ENCODE results near the gene HOXC13. TPM values are rescaled to one million over a fixed set of nuclear protein-coding genes. Genes with fewer than 3 reads are reported as not detected.

HOXC13 gene
- total RNA-seq, 2 donors from 2014 or later = 0.34 to 1.2 TPM

DNA sequence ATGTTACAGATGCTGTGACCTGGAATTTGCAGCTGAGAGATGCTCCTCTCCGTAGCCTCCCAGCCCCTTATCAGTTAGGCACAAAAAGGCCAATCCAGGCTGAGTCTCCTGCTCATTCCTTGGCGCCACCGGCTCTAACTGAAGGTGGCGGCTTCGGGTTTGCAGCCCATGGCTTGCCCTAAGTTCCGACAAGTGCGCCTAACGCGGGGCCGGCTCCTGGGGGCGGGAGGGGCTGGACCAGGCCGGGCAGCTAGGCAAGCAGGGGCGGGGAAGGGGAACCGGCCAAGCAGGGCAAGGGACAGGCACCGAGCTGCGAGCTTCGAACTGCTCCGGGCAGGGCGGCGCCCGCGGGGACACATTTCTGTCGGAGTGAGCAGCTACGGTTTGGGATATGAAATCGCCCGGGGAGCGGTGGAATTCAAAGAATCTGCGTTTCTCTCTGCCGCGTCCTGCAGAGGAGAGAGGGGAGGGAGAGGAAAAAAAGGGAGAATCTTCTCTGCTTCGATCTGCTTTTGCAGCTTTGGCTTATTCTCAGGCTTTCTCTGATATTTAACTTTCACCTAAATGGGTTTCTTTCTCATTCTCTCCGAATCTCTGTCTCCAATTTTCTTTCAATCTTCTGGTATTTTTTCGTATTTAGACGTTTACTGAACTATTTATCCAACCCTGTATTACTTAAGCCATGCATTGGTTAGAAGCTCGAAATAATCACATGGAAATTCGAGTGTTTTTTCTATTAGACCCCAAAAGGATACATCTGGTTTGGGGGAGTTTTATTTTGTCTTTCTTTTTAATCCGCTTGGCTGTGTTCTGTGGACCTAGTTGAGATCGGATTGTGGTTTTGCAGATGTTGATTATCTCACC, 14.5 kb downstream of the HOXC13 start:
- no peaks in the 10 kb centered on the region for H3K4me1 ChIP-seq (replicated peaks)
- no peak for TF ChIP-seq POLR2A (IDR thresholded peaks at IDR 0.05)
- TF ChIP-seq, protein P1, sequence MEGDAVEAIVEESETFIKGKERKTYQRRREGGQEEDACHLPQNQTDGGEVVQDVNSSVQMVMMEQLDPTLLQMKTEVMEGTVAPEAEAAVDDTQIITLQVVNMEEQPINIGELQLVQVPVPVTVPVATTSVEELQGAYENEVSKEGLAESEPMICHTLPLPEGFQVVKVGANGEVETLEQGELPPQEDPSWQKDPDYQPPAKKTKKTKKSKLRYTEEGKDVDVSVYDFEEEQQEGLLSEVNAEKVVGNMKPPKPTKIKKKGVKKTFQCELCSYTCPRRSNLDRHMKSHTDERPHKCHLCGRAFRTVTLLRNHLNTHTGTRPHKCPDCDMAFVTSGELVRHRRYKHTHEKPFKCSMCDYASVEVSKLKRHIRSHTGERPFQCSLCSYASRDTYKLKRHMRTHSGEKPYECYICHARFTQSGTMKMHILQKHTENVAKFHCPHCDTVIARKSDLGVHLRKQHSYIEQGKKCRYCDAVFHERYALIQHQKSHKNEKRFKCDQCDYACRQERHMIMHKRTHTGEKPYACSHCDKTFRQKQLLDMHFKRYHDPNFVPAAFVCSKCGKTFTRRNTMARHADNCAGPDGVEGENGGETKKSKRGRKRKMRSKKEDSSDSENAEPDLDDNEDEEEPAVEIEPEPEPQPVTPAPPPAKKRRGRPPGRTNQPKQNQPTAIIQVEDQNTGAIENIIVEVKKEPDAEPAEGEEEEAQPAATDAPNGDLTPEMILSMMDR (IDR thresholded peaks at IDR 0.05) = no peak
- TF ChIP-seq POLR2AphosphoS5 (IDR thresholded peaks at IDR 0.05) = no peak
- intact Hi-C loops (cut with DNase I) = no loop called here
- no peak for DNase-seq (ENCODE audit: low spot score)
- 10% methylated on average over 38 of the region's 38 CpGs for WGBS
- no peaks in the 10 kb centered on the region for H3K36me3 ChIP-seq
- H3K27ac ChIP-seq = no peak overlapping the region
- H3K9me3 ChIP-seq = no peaks in the 10 kb centered on the region
- no peak overlapping the region for H3K4me3 ChIP-seq
- H3K27me3 ChIP-seq (replicated peaks; ENCODE audit: insufficient read depth) = peaks cover 76% of the 10 kb centered on the region

DNA sequence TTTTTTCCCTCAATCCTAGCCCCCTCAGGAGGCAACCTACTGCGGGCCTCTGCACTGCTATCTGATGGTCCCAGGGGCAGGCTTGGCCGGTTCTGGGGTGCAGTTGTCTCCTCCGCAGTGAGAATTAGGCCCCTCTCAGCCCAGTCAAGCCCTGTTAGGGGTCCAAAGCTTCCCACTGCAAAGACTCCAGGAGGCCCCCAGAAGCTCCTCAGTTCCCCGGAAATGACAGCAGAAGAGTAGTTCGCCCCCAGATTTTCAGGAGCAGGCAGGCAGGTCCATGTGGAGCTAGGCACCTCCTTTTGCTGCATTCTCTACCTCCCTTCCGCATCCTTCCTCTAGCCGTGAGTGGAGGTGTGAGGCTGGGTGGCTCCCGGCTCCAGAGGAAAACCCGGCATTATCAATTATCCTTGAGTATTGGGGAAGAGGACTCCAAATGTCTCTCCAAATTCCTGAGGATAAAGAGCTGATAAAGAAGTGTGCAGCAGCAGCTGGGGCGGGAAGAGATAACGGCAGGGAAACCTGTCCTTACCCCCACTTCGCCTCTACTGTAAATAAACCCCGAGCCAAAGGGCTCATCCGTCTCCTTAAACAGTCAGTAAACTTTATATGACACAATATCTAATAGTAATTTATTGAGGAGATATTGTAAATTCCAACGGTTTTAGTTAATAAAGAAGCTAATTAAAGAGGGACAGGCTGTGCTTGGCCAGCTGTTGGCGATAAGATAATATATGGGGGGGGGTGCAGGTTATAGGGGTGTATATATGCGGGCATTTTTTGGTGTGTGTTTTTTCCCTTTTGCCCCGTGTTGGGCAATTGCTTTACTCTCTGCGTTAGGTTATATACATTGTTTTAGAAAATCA, 15.4 kb downstream of the HOXC13 start:
- intact Hi-C loops (cut with DNase I) = no loop called here
- DNase-seq (ENCODE audit: low spot score) = no peak
- no peaks in the 10 kb centered on the region for H3K36me3 ChIP-seq
- no peaks in the 10 kb centered on the region for H3K9me3 ChIP-seq
- no peak overlapping the region for H3K27ac ChIP-seq
- peaks cover 82% of the 10 kb centered on the region for H3K27me3 ChIP-seq (replicated peaks; ENCODE audit: insufficient read depth)
- 13% methylated on average over 19 of the region's 19 CpGs for WGBS
- no peaks in the 10 kb centered on the region for H3K4me1 ChIP-seq (replicated peaks)
- no peak for TF ChIP-seq POLR2AphosphoS5 (IDR thresholded peaks at IDR 0.05)
- TF ChIP-seq, protein P1 (IDR thresholded peaks at IDR 0.05) = no peak
- no peak overlapping the region for H3K4me3 ChIP-seq

DNA sequence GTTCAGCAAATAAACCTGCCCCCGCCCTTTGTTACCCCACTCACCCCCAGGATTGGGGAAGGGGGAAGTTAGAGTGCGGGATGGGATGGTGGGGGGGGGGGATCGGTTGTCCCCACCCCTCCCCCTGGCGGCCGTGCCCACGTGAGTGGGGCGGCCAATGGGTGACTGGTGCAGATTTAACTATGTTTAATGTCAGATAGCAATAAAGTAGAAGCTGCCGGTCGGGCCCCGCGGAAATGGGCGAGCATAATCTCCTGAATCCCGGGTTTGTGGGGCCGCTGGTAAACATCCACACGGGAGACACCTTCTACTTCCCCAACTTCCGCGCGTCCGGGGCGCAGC, 16.0 kb downstream of the HOXC13 start, which contains the start of gene HOXC12:
Gene HOXC12 (plus strand): TSS at position 210 of the 342 bp plus-strand sequence. CDS start 27 bp downstream, at position 237.
- intact Hi-C loops (cut with DNase I) = no loop called here
- Histone ChIP-seq H3K4me1 (replicated peaks) (no peaks in the 10 kb centered on the region), H3K27me3 (replicated peaks; ENCODE audit: insufficient read depth) (peaks cover 80% of the 10 kb centered on the region), H3K27ac (no peak within 1 kb of the TSS), H3K9me3 (no peaks in the 10 kb centered on the region), H3K4me3 (no peak within 1 kb of the TSS), H3K36me3 (no peaks in the 10 kb centered on the region)
- no peak for TF ChIP-seq POLR2A (IDR thresholded peaks at IDR 0.05)
- TF ChIP-seq, protein P1 (IDR thresholded peaks at IDR 0.05) = no peak
- WGBS = 8% methylated on average over 20 of the region's 20 CpGs
- DNase-seq (ENCODE audit: low spot score) = no peak

DNA sequence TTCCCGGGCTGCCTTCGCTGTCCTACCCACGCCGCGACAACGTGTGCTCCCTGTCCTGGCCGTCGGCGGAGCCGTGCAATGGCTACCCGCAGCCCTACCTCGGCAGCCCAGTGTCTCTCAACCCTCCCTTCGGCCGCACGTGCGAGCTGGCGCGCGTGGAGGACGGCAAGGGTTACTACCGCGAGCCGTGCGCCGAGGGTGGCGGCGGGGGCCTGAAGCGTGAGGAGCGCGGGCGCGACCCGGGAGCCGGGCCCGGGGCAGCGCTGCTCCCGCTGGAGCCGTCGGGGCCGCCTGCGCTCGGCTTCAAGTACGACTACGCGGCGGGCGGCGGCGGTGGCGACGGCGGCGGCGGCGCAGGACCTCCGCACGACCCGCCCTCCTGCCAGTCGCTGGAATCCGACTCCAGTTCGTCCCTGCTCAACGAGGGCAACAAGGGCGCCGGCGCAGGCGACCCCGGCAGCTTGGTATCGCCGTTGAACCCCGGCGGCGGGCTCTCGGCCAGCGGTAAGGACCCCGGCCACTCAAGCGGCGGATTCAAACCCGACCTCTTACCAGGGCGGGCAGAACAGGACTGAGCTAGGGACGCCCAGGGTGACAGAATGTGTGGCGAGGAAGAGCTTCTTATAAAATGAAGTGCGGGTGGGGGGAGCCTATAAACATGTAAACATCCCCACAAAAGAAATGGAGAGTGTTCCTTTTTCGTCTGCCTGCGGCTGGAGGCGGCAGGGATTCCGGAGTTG, 16.6 kb downstream of the HOXC13 start:
- peaks cover 79% of the 10 kb centered on the region for H3K27me3 ChIP-seq (replicated peaks; ENCODE audit: insufficient read depth)
- no peaks in the 10 kb centered on the region for H3K9me3 ChIP-seq
- TF ChIP-seq, protein P1 (IDR thresholded peaks at IDR 0.05) = no peak
- TF ChIP-seq POLR2AphosphoS5 (IDR thresholded peaks at IDR 0.05) (no peak), POLR2A (IDR thresholded peaks at IDR 0.05) (no peak)
- no peaks in the 10 kb centered on the region for H3K4me1 ChIP-seq (replicated peaks)
- H3K4me3 ChIP-seq = no peak overlapping the region
- 5% methylated on average over 81 of the region's 86 CpGs for WGBS
- no peaks in the 10 kb centered on the region for H3K36me3 ChIP-seq
- DNase-seq (ENCODE audit: low spot score) = no peak
- no peak overlapping the region for H3K27ac ChIP-seq
- intact Hi-C loops (cut with DNase I) = no loop called here

All from prostate gland (tissue), 2 donors.